DMS79 (cell line): Measurements from ENCODE around the gene CREB1.
"Not testable (repeated sequence)": the region's sequence is repeated elsewhere in the genome, so short reads cannot be mapped to it uniquely, and the experiment has no call there.

ENCODE experiments used
- DNase-seq: peaks from one replicate; lab custom pipeline; 2025; lab: John Stamatoyannopoulos, UW

CREB1 gene

GRCh38 chr2:207617011-207617671, 87.4 kb downstream of the CREB1 start:
- DNase-seq = no peak

- DNase-seq = no peak
Measured at GRCh38 chr2:207619764-207620203, 90.0 kb downstream of the CREB1 start.

- DNase-seq = no peak
Measured at GRCh38 chr2:207621501-207622039, 91.8 kb downstream of the CREB1 start.

- DNase-seq = no peak
Measured at GRCh38 chr2:207624185-207625013, 94.6 kb downstream of the CREB1 start.

- peak; percentile 72 for DNase-seq
Measured at GRCh38 chr2:207625014-207625907, 95.5 kb downstream of the CREB1 start, which contains the start of gene METTL21A. TSS of gene METTL21A (minus strand) at chr2:207625394. CDS start at chr2:207624375, 1,019 bp downstream.

- no peak for DNase-seq
Measured at GRCh38 chr2:207629553-207629952, 99.8 kb downstream of the CREB1 start.

- DNase-seq = no peak
Measured at GRCh38 chr2:207630491-207630890, 100.7 kb downstream of the CREB1 start.

- no peak for DNase-seq
Measured at GRCh38 chr2:207632575-207633493, 103.1 kb downstream of the CREB1 start.

- DNase-seq = no peak
Measured at GRCh38 chr2:207633686-207634085, 103.9 kb downstream of the CREB1 start.

- no peak for DNase-seq
Measured at GRCh38 chr2:207635468-207636200, 105.9 kb downstream of the CREB1 start.

GRCh38 chr2:207639288-207639687, 109.5 kb downstream of the CREB1 start:
- DNase-seq = not testable (repeated sequence)

GRCh38 chr2:207640160-207640559, 110.4 kb downstream of the CREB1 start:
- DNase-seq = no peak

GRCh38 chr2:207640661-207641060, 110.9 kb downstream of the CREB1 start:
- DNase-seq = no peak

GRCh38 chr2:207643892-207644291, 114.1 kb downstream of the CREB1 start:
- no peak for DNase-seq

- DNase-seq = not testable (repeated sequence)
Measured at GRCh38 chr2:207646582-207646981, 116.8 kb downstream of the CREB1 start.
